ENCODE results near the gene COL19A1.

Gene COL19A1

DNA sequence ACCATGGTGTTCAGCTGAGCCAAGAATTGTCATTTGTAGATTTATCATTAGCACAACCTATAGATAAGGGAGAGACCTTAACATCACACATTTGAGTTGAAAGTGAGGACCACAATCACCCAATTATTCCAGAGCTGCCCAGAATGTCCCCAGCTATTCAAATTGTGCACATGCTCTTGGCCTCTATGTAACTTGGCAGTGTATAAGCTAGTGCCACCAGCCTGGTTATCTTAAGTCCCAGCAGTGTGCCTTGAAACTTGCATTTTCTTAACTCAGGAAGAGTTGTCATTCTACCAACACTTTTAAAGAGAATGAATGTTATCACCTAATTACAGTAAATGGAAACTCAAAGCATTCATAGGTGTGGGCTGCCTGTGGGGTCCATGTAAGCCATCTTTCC lies 245.4 kb downstream of the COL19A1 start:
- DNase-seq: no peak
- Mint-ChIP-seq H3K9me3 (no peaks in the 10 kb centered on the region), H3K36me3 (ENCODE audit: low read depth) (no peaks in the 10 kb centered on the region), H3K27ac (no peak overlapping the region), H3K27me3 (ENCODE audit: low read depth, poor library complexity) (peaks cover 6% of the 10 kb centered on the region), H3K4me1 (peaks cover 12% of the 10 kb centered on the region), H3K4me3 (no peak overlapping the region)
- TF ChIP-seq, protein P1, sequence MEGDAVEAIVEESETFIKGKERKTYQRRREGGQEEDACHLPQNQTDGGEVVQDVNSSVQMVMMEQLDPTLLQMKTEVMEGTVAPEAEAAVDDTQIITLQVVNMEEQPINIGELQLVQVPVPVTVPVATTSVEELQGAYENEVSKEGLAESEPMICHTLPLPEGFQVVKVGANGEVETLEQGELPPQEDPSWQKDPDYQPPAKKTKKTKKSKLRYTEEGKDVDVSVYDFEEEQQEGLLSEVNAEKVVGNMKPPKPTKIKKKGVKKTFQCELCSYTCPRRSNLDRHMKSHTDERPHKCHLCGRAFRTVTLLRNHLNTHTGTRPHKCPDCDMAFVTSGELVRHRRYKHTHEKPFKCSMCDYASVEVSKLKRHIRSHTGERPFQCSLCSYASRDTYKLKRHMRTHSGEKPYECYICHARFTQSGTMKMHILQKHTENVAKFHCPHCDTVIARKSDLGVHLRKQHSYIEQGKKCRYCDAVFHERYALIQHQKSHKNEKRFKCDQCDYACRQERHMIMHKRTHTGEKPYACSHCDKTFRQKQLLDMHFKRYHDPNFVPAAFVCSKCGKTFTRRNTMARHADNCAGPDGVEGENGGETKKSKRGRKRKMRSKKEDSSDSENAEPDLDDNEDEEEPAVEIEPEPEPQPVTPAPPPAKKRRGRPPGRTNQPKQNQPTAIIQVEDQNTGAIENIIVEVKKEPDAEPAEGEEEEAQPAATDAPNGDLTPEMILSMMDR (IDR thresholded peaks at IDR 0.05): no peak

DNA sequence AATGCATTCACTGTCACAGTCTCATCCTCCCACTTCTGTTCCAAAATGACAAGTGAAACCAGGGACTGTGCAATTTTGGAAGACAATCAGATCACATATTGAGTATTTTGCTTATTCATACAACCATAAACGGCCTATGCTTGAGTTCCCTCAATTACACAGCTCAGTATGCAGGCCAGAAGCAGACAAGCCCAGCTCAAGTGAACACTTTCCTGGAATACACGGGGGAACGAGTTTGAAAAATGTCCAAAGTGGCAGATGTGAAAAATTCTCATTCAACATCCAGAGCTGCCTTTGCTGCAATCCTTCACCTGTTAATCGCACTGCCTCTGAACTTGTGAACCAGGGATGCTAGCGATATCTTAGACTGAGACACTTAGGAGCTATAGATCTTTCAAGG lies 246.4 kb downstream of the COL19A1 start:
- TF ChIP-seq, protein P1 (IDR thresholded peaks at IDR 0.05): no peak
- Mint-ChIP-seq H3K4me1 (peaks cover 7% of the 10 kb centered on the region), H3K27ac (no peak overlapping the region), H3K9me3 (no peaks in the 10 kb centered on the region), H3K36me3 (ENCODE audit: low read depth) (no peaks in the 10 kb centered on the region), H3K27me3 (ENCODE audit: low read depth, poor library complexity) (peaks cover 6% of the 10 kb centered on the region), H3K4me3 (no peak overlapping the region)
- DNase-seq: no peak

GRCh38 chr6:70113171-70113570 lies 246.8 kb downstream of the COL19A1 start:
- Mint-ChIP-seq H3K27me3 (ENCODE audit: low read depth, poor library complexity) (peaks cover 6% of the 10 kb centered on the region), H3K4me1 (peaks cover 2% of the 10 kb centered on the region), H3K9me3 (no peaks in the 10 kb centered on the region), H3K27ac (no peak overlapping the region), H3K4me3 (no peak overlapping the region), H3K36me3 (ENCODE audit: low read depth) (no peaks in the 10 kb centered on the region)
- TF ChIP-seq, protein P1 (IDR thresholded peaks at IDR 0.05): no peak
- no peak for DNase-seq

GRCh38 chr6:70118670-70119069 lies 252.3 kb downstream of the COL19A1 start:
- Mint-ChIP-seq H3K9me3 (no peaks in the 10 kb centered on the region), H3K27me3 (ENCODE audit: low read depth, poor library complexity) (peaks cover 11% of the 10 kb centered on the region), H3K36me3 (ENCODE audit: low read depth) (no peaks in the 10 kb centered on the region), H3K27ac (no peak overlapping the region), H3K4me1 (no peaks in the 10 kb centered on the region), H3K4me3 (no peak overlapping the region)
- no peak for DNase-seq
- TF ChIP-seq, protein P1 (IDR thresholded peaks at IDR 0.05): no peak

- H3K27me3 Mint-ChIP-seq (ENCODE audit: low read depth, poor library complexity): peaks cover 11% of the 10 kb centered on the region
- H3K9me3 Mint-ChIP-seq: no peaks in the 10 kb centered on the region
- DNase-seq: no peak
- H3K4me1 Mint-ChIP-seq: no peaks in the 10 kb centered on the region
- no peak overlapping the region for H3K27ac Mint-ChIP-seq
- TF ChIP-seq, protein P1 (IDR thresholded peaks at IDR 0.05): no peak
- H3K36me3 Mint-ChIP-seq (ENCODE audit: low read depth): no peaks in the 10 kb centered on the region
- H3K4me3 Mint-ChIP-seq: no peak overlapping the region
Observed at GRCh38 chr6:70119218-70119835, 253.0 kb downstream of the COL19A1 start.

DNA sequence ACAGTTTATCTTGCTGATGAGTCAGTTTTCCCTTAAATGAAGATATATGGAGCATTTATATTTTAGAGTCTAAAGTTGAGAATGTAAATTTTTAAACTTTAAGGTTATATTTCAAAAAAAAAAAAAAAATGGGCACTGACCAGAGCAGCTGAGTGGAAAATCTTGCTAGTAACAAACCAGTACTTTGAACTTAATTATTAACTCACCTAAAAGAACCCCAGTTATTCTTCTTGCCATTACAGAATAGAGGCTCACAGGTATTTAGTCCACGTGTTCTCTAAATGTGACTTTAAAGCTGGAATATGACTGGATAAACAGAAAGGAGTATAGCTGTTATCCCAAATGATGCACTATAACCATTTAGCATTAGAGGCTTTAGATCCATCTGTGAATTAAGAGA lies 258.1 kb downstream of the COL19A1 start:
- no peak overlapping the region for H3K27ac Mint-ChIP-seq
- H3K4me1 Mint-ChIP-seq: no peaks in the 10 kb centered on the region
- no peak for DNase-seq
- TF ChIP-seq, protein P1 (IDR thresholded peaks at IDR 0.05): no peak
- H3K4me3 Mint-ChIP-seq: no peak overlapping the region
- no peaks in the 10 kb centered on the region for H3K9me3 Mint-ChIP-seq
- H3K27me3 Mint-ChIP-seq (ENCODE audit: low read depth, poor library complexity): peaks cover 5% of the 10 kb centered on the region
- H3K36me3 Mint-ChIP-seq (ENCODE audit: low read depth): no peaks in the 10 kb centered on the region
